HepG2 (cell line): Measurements from ENCODE around the gene SLC35B1. TPM values are rescaled to one million over a fixed set of nuclear protein-coding genes. Genes with fewer than 3 reads are reported as not detected.

Experiments used
- GRHL1 ChIP-seq: sonication (generic); formaldehyde crosslinking; conservative IDR thresholded peaks from 2 replicates; pipeline ENCODE4 v1.8.0; 2022; ENCODE audit warnings: missing genetic modification reagents
- KLF16 ChIP-seq, 2 experiments: sonication (generic) in 1 of 2; formaldehyde crosslinking in 1 of 2; IDR thresholded peaks; 2 replicates each; pipeline versions ENCODE4 v1.6.1 to v1.8.0; 2016 to 2023; ENCODE audit warnings: missing genetic modification reagents in 2 of 2, missing compliant biosample characterization in 1 of 2
- MXD4 ChIP-seq: IDR thresholded peaks from 2 replicates; pipeline ENCODE4 v1.6.1; 2016; ENCODE audit warnings: mild to moderate bottlenecking, missing biosample characterization, missing genetic modification reagents
- REPIN1 ChIP-seq: sonication (generic); formaldehyde crosslinking; IDR thresholded peaks from 2 replicates; pipeline ENCODE4 v1.8.0; 2022; ENCODE audit warnings: missing genetic modification reagents, low read depth, mild to moderate bottlenecking, borderline replicate concordance
- SALL2 ChIP-seq: sonication (generic); formaldehyde crosslinking; IDR thresholded peaks from 2 replicates; pipeline ENCODE4 v1.8.1; 2023; ENCODE audit warnings: mild to moderate bottlenecking, missing genetic modification reagents, inconsistent platforms
- SMAD3 ChIP-seq: sonication (generic); formaldehyde crosslinking; IDR thresholded peaks from 2 replicates; pipeline ENCODE4 v1.4.0; 2020; ENCODE audit warnings: missing genetic modification reagents
- SP140L ChIP-seq: sonication (generic); formaldehyde crosslinking; IDR thresholded peaks from 2 replicates; pipeline ENCODE4 v1.4.0; 2020; ENCODE audit warnings: missing genetic modification reagents, borderline replicate concordance
- SRSF4 ChIP-seq: fragments of 200-400 bp; formaldehyde crosslinking; IDR thresholded peaks from one replicate; pipeline ENCODE4 v1.6.1; 2018; ENCODE audit warnings: mild to moderate bottlenecking, low read depth, low read length, moderate library complexity; ENCODE audit not compliant: poor library complexity, severe bottlenecking
- TBP ChIP-seq: sonication (generic); formaldehyde crosslinking; IDR thresholded peaks from 2 replicates; pipeline ENCODE4 v1.5.0; 2020; ENCODE audit warnings: missing genetic modification reagents
- TBX2 ChIP-seq: sonication (generic); formaldehyde crosslinking; IDR thresholded peaks from 2 replicates; pipeline ENCODE4 v1.5.0; 2020; ENCODE audit warnings: missing genetic modification reagents, mild to moderate bottlenecking, borderline replicate concordance
- ZMYM4 ChIP-seq: sonication (generic); formaldehyde crosslinking; IDR thresholded peaks from 2 replicates; pipeline ENCODE4 v1.8.1; 2023; ENCODE audit warnings: mild to moderate bottlenecking, missing genetic modification reagents
- ZNF260 ChIP-seq: sonication (generic); formaldehyde crosslinking; IDR thresholded peaks from 2 replicates; pipeline ENCODE4 v1.4.0; 2020; ENCODE audit warnings: missing genetic modification reagents, low read depth, mild to moderate bottlenecking, borderline replicate concordance
- ZNF274 ChIP-seq: sonication (generic); formaldehyde crosslinking; IDR thresholded peaks from 2 replicates; pipeline ENCODE4 v1.5.1; 2020; ENCODE audit warnings: mild to moderate bottlenecking, missing genetic modification reagents
- ZNF546 ChIP-seq: sonication (generic); formaldehyde crosslinking; conservative IDR thresholded peaks from 2 replicates; pipeline ENCODE4 v1.8.1; 2023; ENCODE audit warnings: mild to moderate bottlenecking, missing genetic modification reagents
- ZNF746 ChIP-seq: sonication (generic); formaldehyde crosslinking; IDR thresholded peaks from 2 replicates; pipeline ENCODE4 v1.8.0; 2022; ENCODE audit warnings: mild to moderate bottlenecking, missing genetic modification reagents
- ZNF747 ChIP-seq: sonication (generic); formaldehyde crosslinking; IDR thresholded peaks from 2 replicates; pipeline ENCODE4 v1.8.1; 2023; ENCODE audit warnings: missing genetic modification reagents, mild to moderate bottlenecking, borderline replicate concordance
- polyA plus RNA-seq, 8 experiments: library from polyadenylated mRNA; depleted of rRNA in 3 of 8; stranded (reverse) in 7 of 8; unstranded in 1 of 8; fragments of >200 nt; fragmentation: Illumina TruSeq in 4 of 8; extraction: Trizol in 4 of 8; gene quantifications; 2 replicates each; pipeline versions ENCODE4 v1.2.1 to v1.2.3, GENCODE V29; 2011 to 2016; ENCODE audit warnings: low read depth in 4 of 8, missing spikeins in 1 of 8, mixed read lengths in 1 of 8; ENCODE audit not compliant: insufficient read depth in 1 of 8
- total RNA-seq, 5 experiments: library from RNA; depleted of rRNA; stranded (reverse); fragments of >200 nt; fragmentation: Illumina TruSeq; extraction: Trizol; gene quantifications; 2 replicates each; pipeline ENCODE4 v1.2.3, GENCODE V29; 2016; ENCODE audit warnings: low read depth in 1 of 5
- TF ChIP-seq, protein P1 (sequence below): sonication (generic); formaldehyde crosslinking; IDR thresholded peaks from 2 replicates; pipeline ENCODE4 v1.9.0; 2021; ENCODE audit warnings: missing genetic modification reagents, mild to moderate bottlenecking, borderline replicate concordance
- TF ChIP-seq, protein P2 (sequence below): sonication (generic); formaldehyde crosslinking; IDR thresholded peaks from 2 replicates; pipeline ENCODE4 v1.9.0; 2022; ENCODE audit warnings: low read depth, missing genetic modification reagents
- TF ChIP-seq, protein P3 (sequence below): sonication (generic); formaldehyde crosslinking; IDR thresholded peaks from 2 replicates; pipeline ENCODE4 v1.5.0; 2020; ENCODE audit warnings: missing genetic modification reagents
- TF ChIP-seq, protein P4 (sequence below): IDR thresholded peaks from 2 replicates; pipeline ENCODE4 v1.6.1; 2012; ENCODE audit warnings: low read depth, low read length, improper control_type of control experiment

Gene SLC35B1
- total and polyA plus RNA-seq, 2 of the 13 experiments (the other 11 are each of a cell fraction or from before 2014, with no cell fraction given): 99.6 to 113 TPM

DNA sequence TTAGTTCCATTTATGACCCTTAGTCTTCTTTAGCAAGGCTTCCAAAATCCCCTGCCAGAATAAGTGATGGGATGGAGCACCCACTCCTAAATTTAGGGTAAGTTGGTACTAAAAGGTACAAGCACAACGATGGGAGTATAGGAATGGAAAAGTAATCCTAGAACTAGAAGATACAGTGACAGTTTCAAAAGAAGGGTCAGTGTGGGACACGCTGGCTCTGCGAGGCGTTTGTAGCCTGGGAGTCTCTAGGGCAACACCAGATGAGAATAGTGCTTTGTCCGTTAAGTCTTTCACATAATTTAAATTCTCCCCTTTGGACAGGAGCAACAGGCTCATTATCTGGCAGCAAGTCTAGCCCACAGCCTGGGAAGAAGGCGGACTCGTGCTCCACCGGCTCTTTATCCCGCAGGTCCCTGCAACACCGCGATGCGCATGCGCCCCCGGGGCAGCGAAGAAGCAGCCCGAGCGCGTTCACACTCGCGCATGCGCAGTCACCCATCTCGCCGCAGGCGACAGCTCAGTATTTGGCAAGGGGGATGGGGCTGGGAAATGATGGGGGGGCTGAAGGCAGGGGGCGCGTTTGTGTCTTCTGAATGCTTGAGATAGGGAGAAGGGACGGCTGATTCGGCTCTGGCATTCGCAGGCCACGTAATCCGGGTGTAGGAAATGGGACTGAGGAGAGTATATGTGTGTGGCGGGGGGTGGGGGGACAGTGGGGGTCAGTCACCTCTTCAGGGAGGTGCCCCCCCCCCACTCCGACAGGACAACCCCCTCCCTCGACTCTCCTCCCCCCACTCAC lies 30.4 kb downstream of the SLC35B1 start (continued):
- TF ChIP-seq ZNF546 (CRISPR knock-in tag) (no peak), MXD4 (CRISPR knock-in tag) (no peak), ZNF260 (no peak), ZNF747 (CRISPR knock-in tag) (no peak), ZMYM4 (no peak), SMAD3 (no peak; the same call in none of the 2 replicates), ZNF274 (peak; percentile 5; the same call in 1 of the 2 replicates), REPIN1 (CRISPR knock-in tag) (no peak), KLF16 (CRISPR knock-in tag; IDR thresholded peaks at IDR 0.05) (no peak; a peak in 1 of 4 replicates), GRHL1 (CRISPR knock-in tag) (no peak), TBX2 (CRISPR knock-in tag) (no peak), SP140L (CRISPR knock-in tag) (no peak), SRSF4 (no peak), SALL2 (CRISPR knock-in tag) (no peak; the same call in 1 of the 2 replicates), TBP (CRISPR knock-in tag) (no peak), ZNF746 (no peak)
- TF ChIP-seq, protein P1, sequence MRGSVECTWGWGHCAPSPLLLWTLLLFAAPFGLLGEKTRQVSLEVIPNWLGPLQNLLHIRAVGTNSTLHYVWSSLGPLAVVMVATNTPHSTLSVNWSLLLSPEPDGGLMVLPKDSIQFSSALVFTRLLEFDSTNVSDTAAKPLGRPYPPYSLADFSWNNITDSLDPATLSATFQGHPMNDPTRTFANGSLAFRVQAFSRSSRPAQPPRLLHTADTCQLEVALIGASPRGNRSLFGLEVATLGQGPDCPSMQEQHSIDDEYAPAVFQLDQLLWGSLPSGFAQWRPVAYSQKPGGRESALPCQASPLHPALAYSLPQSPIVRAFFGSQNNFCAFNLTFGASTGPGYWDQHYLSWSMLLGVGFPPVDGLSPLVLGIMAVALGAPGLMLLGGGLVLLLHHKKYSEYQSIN: no peak
- TF ChIP-seq, protein P2, sequence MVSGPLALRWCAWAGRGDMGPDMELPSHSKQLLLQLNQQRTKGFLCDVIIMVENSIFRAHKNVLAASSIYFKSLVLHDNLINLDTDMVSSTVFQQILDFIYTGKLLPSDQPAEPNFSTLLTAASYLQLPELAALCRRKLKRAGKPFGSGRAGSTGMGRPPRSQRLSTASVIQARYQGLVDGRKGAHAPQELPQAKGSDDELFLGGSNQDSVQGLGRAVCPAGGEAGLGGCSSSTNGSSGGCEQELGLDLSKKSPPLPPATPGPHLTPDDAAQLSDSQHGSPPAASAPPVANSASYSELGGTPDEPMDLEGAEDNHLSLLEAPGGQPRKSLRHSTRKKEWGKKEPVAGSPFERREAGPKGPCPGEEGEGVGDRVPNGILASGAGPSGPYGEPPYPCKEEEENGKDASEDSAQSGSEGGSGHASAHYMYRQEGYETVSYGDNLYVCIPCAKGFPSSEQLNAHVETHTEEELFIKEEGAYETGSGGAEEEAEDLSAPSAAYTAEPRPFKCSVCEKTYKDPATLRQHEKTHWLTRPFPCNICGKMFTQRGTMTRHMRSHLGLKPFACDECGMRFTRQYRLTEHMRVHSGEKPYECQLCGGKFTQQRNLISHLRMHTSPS (CRISPR knock-in tag): no peak
- TF ChIP-seq, protein P3, sequence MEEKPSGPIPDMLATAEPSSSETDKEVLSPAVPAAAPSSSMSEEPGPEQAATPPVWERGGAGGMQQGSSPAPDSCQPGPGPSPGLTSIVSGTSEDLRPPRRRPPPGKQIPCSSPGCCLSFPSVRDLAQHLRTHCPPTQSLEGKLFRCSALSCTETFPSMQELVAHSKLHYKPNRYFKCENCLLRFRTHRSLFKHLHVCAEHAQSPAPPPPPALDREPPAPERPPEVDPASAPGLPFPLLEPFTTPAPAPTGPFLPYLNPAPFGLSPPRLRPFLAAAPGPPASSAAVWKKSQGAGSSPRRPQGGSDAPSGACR (CRISPR knock-in tag): no peak
- TF ChIP-seq, protein P4, sequence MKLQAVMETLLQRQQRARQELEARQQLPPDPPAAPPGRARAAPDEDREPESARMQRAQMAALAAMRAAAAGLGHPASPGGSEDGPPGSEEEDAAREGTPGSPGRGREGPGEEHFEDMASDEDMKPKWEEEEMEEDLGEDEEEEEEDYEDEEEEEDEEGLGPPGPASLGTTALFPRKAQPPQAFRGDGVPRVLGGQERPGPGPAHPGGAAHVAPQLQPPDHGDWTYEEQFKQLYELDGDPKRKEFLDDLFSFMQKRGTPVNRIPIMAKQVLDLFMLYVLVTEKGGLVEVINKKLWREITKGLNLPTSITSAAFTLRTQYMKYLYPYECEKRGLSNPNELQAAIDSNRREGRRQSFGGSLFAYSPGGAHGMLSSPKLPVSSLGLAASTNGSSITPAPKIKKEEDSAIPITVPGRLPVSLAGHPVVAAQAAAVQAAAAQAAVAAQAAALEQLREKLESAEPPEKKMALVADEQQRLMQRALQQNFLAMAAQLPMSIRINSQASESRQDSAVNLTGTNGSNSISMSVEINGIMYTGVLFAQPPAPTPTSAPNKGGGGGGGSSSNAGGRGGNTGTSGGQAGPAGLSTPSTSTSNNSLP: no peak
